H1 (cell line): ENCODE measurements around the gene GPR162. TPM values are rescaled to one million over a fixed set of nuclear protein-coding genes. Genes with fewer than 3 reads are reported as not detected.

ENCODE experiments used
- CTCF ChIA-PET: fragments of 300-600 bp; sonication (Branson Sonifier 250); formaldehyde crosslinking; loops from one replicate; lab custom pipeline; 2021; ENCODE audit not compliant: partially characterized antibody; lab: Charles Lee
- POLR2A ChIA-PET: fragments of 300-600 bp; sonication (Branson Sonifier 250); formaldehyde crosslinking; loops from one replicate; lab custom pipeline; 2021; ENCODE audit warnings: inconsistent platforms; ENCODE audit not compliant: partially characterized antibody; lab: Charles Lee
- DNase-seq, 2 experiments: peaks; one replicate each; pipeline versions ENCODE4 v3.0.0 to v3.0.0-alpha.2; 2010 to 2022; ENCODE audit warnings: low spot score in 2 of 2, low read depth in 1 of 2, mixed read lengths in 1 of 2
- FAIRE-seq: peaks from 2 replicates; lab custom pipeline; 2011; peaks lifted over from hg19 to GRCh38; lab: Jason Lieb, UNC
- H2AFZ ChIP-seq: 2 replicates; pipeline ENCODE4 v1.8.1; 2012; ENCODE audit warnings: low read length, inconsistent platforms
- H2AK5ac ChIP-seq: 2 replicates; pipeline ENCODE4 v1.6.1; 2013; ENCODE audit warnings: low read depth, low read length
- H2BK120ac ChIP-seq: replicated peaks from 2 replicates; pipeline ENCODE3; 2013; ENCODE audit warnings: low read depth, low read length, inconsistent platforms
- H2BK12ac ChIP-seq: 2 replicates; pipeline ENCODE4 v1.6.1; 2013; ENCODE audit warnings: low read depth, low read length
- H2BK15ac ChIP-seq: 2 replicates; pipeline ENCODE4 v1.6.1; 2013; ENCODE audit warnings: low read length
- H2BK20ac ChIP-seq: 2 replicates; pipeline ENCODE4 v1.6.1; 2013; ENCODE audit warnings: low read length
- H2BK5ac ChIP-seq: 2 replicates; pipeline ENCODE4 v1.6.1; 2013; ENCODE audit warnings: low read depth, low read length
- H3K14ac ChIP-seq: 2 replicates; pipeline ENCODE4 v1.6.1; 2013; ENCODE audit warnings: inconsistent platforms; ENCODE audit not compliant: insufficient read length
- H3K18ac ChIP-seq: 2 replicates; pipeline ENCODE4 v1.6.1; 2013; ENCODE audit warnings: low read length; ENCODE audit errors: extremely low read depth
- H3K23ac ChIP-seq: 2 replicates; pipeline ENCODE4 v1.6.1; 2013; ENCODE audit warnings: inconsistent platforms; ENCODE audit not compliant: insufficient read length
- H3K23me2 ChIP-seq: 2 replicates; pipeline ENCODE4 v1.6.1; 2013; ENCODE audit warnings: low read depth, low read length
- H3K27ac ChIP-seq: 2 replicates; pipeline ENCODE4 v1.6.1; 2011; ENCODE audit warnings: low read depth, low read length, inconsistent platforms
- H3K27me3 ChIP-seq, 4 experiments: replicated peaks in 1 of 4; 1 replicate in 1 of 4; 2 replicates in 3 of 4; pipeline versions ENCODE4 v1.6.1 to v1.8.1; 2011 to 2013; ENCODE audit warnings: low read length in 3 of 4, mild to moderate bottlenecking in 3 of 4, inconsistent platforms in 2 of 4, mixed read lengths in 2 of 4, moderate library complexity in 1 of 4; ENCODE audit not compliant: control insufficient read depth in 3 of 4, insufficient read depth in 3 of 4; ENCODE audit errors: extremely low read depth in 1 of 4
- H3K36me3 ChIP-seq, 4 experiments: 2 replicates each; pipeline versions ENCODE4 v1.6.1 to v1.8.1; 2011 to 2013; ENCODE audit warnings: mild to moderate bottlenecking in 4 of 4, low read length in 3 of 4, moderate library complexity in 2 of 4, control low read depth in 1 of 4, inconsistent platforms in 1 of 4; ENCODE audit not compliant: insufficient read depth in 4 of 4, control insufficient read depth in 2 of 4
- H3K4ac ChIP-seq: replicated peaks from 2 replicates; pipeline ENCODE3; 2013; ENCODE audit warnings: low read length, low read depth, mixed read lengths, inconsistent platforms; ENCODE audit not compliant: insufficient read length
- H3K4me1 ChIP-seq, 4 experiments: replicated peaks in 1 of 4; 1 replicate in 1 of 4; 2 replicates in 3 of 4; pipeline versions ENCODE4 v1.6.1 to v1.8.1; 2011 to 2013; ENCODE audit warnings: low read length in 3 of 4, inconsistent platforms in 2 of 4, mixed read lengths in 1 of 4; ENCODE audit not compliant: insufficient read depth in 4 of 4, control insufficient read depth in 3 of 4
- H3K4me2 ChIP-seq, 2 experiments: 2 replicates each; pipeline versions ENCODE4 v1.6.1 to v1.8.1; 2011 to 2013; ENCODE audit warnings: low read depth in 2 of 2, low read length in 2 of 2, control low read depth in 1 of 2, inconsistent platforms in 1 of 2, mild to moderate bottlenecking in 1 of 2; ENCODE audit not compliant: insufficient read depth in 1 of 2
- H3K4me3 ChIP-seq, 4 experiments: fragments of 200-600, 300-600 bp in 1 of 4; sonication (generic), shearing (Covaris generic), sonication (Bioruptor Twin) in 1 of 4; 2 replicates each; pipeline versions ENCODE4 v1.5.1 to v1.8.1; 2011 to 2016; ENCODE audit warnings: low read length in 4 of 4, low read depth in 3 of 4, control low read depth in 2 of 4, inconsistent platforms in 2 of 4, mild to moderate bottlenecking in 2 of 4, mixed read lengths in 1 of 4, moderate library complexity in 1 of 4; ENCODE audit not compliant: insufficient read depth in 2 of 4; ENCODE audit errors: extremely low read depth in 1 of 4
- H3K56ac ChIP-seq: replicated peaks from 2 replicates; pipeline ENCODE3; 2013; ENCODE audit warnings: low read depth, mild to moderate bottlenecking, mixed read lengths, low read length, inconsistent platforms; ENCODE audit not compliant: insufficient read length
- H3K79me1 ChIP-seq: 2 replicates; pipeline ENCODE4 v1.6.1; 2013; ENCODE audit warnings: low read depth, low read length, control low read depth
- H3K79me2 ChIP-seq, 2 experiments: 2 replicates each; pipeline versions ENCODE4 v1.6.1 to v1.8.1; 2012 to 2013; ENCODE audit warnings: low read length in 2 of 2, mild to moderate bottlenecking in 2 of 2, inconsistent platforms in 1 of 2; ENCODE audit not compliant: insufficient read depth in 2 of 2, control insufficient read depth in 1 of 2
- H3K9ac ChIP-seq, 4 experiments: replicated peaks in 1 of 4; 1 replicate in 1 of 4; 2 replicates in 3 of 4; pipeline versions ENCODE4 v1.6.1 to v1.8.1; 2011 to 2013; ENCODE audit warnings: low read depth in 3 of 4, low read length in 3 of 4, control low read depth in 2 of 4, mild to moderate bottlenecking in 2 of 4, moderate library complexity in 2 of 4, inconsistent platforms in 1 of 4; ENCODE audit errors: extremely low read depth in 1 of 4
- H3K9me3 ChIP-seq, 2 experiments: 2 replicates each; pipeline versions ENCODE4 v1.6.1 to v1.8.1; 2012 to 2013; ENCODE audit warnings: mild to moderate bottlenecking in 2 of 2, moderate library complexity in 2 of 2, control low read depth in 1 of 2, inconsistent platforms in 1 of 2, low read depth in 1 of 2, low read length in 1 of 2, mixed read lengths in 1 of 2; ENCODE audit not compliant: insufficient read depth in 2 of 2
- H4K20me1 ChIP-seq, 2 experiments: replicated peaks in 1 of 2; 2 replicates each; pipeline versions ENCODE3 to v1.8.1; 2011 to 2013; ENCODE audit warnings: inconsistent platforms in 2 of 2, low read length in 2 of 2, mild to moderate bottlenecking in 1 of 2; ENCODE audit not compliant: insufficient read depth in 2 of 2, control insufficient read depth in 1 of 2
- H4K5ac ChIP-seq: 2 replicates; pipeline ENCODE4 v1.6.1; 2013; ENCODE audit warnings: low read length, low read depth, mixed read lengths, inconsistent platforms; ENCODE audit not compliant: insufficient read length
- H4K8ac ChIP-seq: 2 replicates; pipeline ENCODE4 v1.8.0; 2013; ENCODE audit warnings: mild to moderate bottlenecking, moderate library complexity, low read length, inconsistent platforms; ENCODE audit not compliant: insufficient read depth; ENCODE audit errors: extremely low read depth
- H4K91ac ChIP-seq: replicated peaks from 2 replicates; pipeline ENCODE3; 2013; ENCODE audit warnings: low read length, mixed read lengths, inconsistent platforms; ENCODE audit not compliant: insufficient read length
- ASH2L ChIP-seq: fragments of 200-600, 300-600 bp; sonication (generic); IDR thresholded peaks from one replicate; pipeline ENCODE4 v1.7.1; 2017; ENCODE audit warnings: low read length
- BRCA1 ChIP-seq: IDR thresholded peaks from 2 replicates; pipeline ENCODE4 v1.6.1; 2012; ENCODE audit warnings: low read depth, low read length, improper control_type of control experiment
- CEBPB ChIP-seq: IDR thresholded peaks from 2 replicates; pipeline ENCODE4 v1.6.1; 2012; ENCODE audit warnings: low read depth, low read length
- CTBP2 ChIP-seq: IDR thresholded peaks from 2 replicates; pipeline ENCODE4 v1.7.0; 2011; ENCODE audit warnings: borderline replicate concordance, mild to moderate bottlenecking, moderate library complexity, mixed read lengths, low read length; ENCODE audit not compliant: insufficient read depth, insufficient read length
- EGR1 ChIP-seq: IDR thresholded peaks from 2 replicates; pipeline ENCODE4 v1.6.1; 2011; ENCODE audit warnings: low read depth, low read length, borderline replicate concordance
- GTF2F1 ChIP-seq: IDR thresholded peaks from 2 replicates; pipeline ENCODE4 v1.6.1; 2012; ENCODE audit warnings: low read depth, low read length, improper control_type of control experiment, borderline replicate concordance
- HDAC2 ChIP-seq, 2 experiments: fragments of 300-600 bp in 1 of 2; sonication (generic) in 1 of 2; IDR thresholded peaks; 2 replicates each; pipeline ENCODE4 v1.6.1; 2011 to 2012; ENCODE audit warnings: low read depth in 2 of 2, low read length in 2 of 2, mild to moderate bottlenecking in 2 of 2, moderate library complexity in 2 of 2, borderline replicate concordance in 1 of 2, inconsistent platforms in 1 of 2
- POLR2A ChIP-seq, 2 experiments: IDR thresholded peaks; 1 replicate in 1 of 2; 2 replicates in 1 of 2; pipeline ENCODE4 v1.6.1; 2011; ENCODE audit warnings: low read depth in 2 of 2, low read length in 2 of 2, mild to moderate bottlenecking in 2 of 2; ENCODE audit errors: control extremely low read depth in 1 of 2
- RBBP5 ChIP-seq: IDR thresholded peaks from 2 replicates; pipeline ENCODE4 v1.7.1; 2012; ENCODE audit warnings: low read depth, mild to moderate bottlenecking, inconsistent platforms, low read length, moderate library complexity, borderline replicate concordance
- WGBS, 2 experiments: shearing (Covaris generic) in 1 of 2; methylation state at CpG; one replicate each; pipeline versions ENCODE4 v1.1.6 to v1.1.7; 2013 to 2015; ENCODE audit warnings: low lambda C conversion rate in 2 of 2, mixed read lengths in 2 of 2, inconsistent platforms in 1 of 2, low coverage in 1 of 2, missing lambda C conversion rate in 1 of 2; ENCODE audit not compliant: insufficient replicate concordance in 2 of 2, insufficient coverage in 1 of 2, insufficient read length in 1 of 2; ENCODE audit errors: extremely low coverage in 1 of 2, missing lambda C conversion rate in 1 of 2; 5-methylcytosine and 5-hydroxymethylcytosine counted together
- polyA plus RNA-seq, 7 experiments: library from polyadenylated mRNA; depleted of rRNA in 3 of 7; stranded (reverse) in 5 of 7; unstranded in 2 of 7; fragments of >200 nt in 5 of 7; fragments of 200-250 nt in 2 of 7; gene quantifications; 1 replicate in 5 of 7; 2 replicates in 1 of 7; 4 replicates in 1 of 7; pipeline versions ENCODE4 v1.2.1 to v1.2.3, GENCODE V29; 2011 to 2013; ENCODE audit warnings: missing spikeins in 2 of 7, mixed read lengths in 2 of 7
- total RNA-seq: library from RNA; stranded (reverse); fragmentation: NEBNext Ultra II Directional; extraction: Animal tissue kit (Norgen Biotek cat#: 25700); gene quantifications from 2 replicates; pipeline ENCODE4 v1.2.1, GENCODE V29; 2021
- TF ChIP-seq, protein P1 (sequence below): IDR thresholded peaks from 2 replicates; pipeline ENCODE4 v1.6.1; 2012; ENCODE audit warnings: inconsistent platforms

The GPR162 gene
- total and polyA plus RNA-seq, 2 of the 8 experiments (the other 6 are each of a cell fraction or from before 2014, with no cell fraction given): 7.3 to 8.8 TPM

DNA sequence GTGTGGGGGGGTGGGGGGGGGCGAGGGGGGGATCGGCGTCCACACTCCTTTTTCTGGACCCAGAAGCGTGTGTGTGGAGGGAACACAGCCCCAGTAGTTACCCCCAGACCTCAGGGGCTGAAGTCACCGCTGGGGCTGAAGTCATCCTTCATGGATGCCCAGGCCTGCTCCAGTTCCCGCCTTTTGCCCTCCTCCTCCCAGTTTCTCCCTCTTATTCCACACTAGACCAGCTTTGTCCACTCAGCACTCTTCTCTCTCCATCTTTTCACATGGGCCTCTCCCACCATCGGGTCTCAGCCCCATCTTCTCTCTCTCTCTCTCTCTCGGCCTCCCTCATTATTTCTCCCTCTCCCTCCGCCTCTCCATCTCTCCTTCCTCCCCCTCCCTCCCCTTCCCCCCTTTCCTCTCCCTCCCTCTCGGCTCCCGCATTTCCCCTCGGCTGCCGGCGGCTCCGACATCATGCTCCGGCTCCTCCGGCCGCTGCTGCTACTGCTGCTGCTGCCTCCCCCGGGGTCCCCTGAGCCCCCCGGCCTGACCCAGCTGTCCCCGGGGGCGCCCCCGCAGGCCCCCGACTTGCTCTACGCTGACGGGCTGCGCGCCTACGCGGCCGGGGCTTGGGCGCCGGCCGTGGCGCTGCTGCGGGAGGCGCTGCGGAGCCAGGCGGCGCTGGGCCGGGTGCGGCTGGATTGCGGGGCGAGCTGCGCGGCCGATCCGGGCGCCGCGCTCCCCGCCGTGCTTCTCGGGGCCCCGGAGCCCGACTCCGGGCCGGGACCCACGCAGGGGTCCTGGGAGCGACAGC, 6.6 kb downstream of the GPR162 start, which contains the start of gene P3H3:
TSS of gene P3H3 (plus strand) at position 426 of the 799 bp plus-strand sequence. CDS start at position 460, 34 bp downstream.
- FAIRE-seq: no peak
- TF ChIP-seq EGR1 (0 out of 2 replicates have a peak, but pooled peaks have one; percentile 3), CTBP2 (peak; percentile 29), BRCA1 (no peak), POLR2A (IDR thresholded peaks at IDR 0.05; ENCODE audit: control extremely low read depth in 1 of 2, low read depth in 2 of 2, low read length in 2 of 2) (peak in 1 of 2 experiments; percentile 30; a peak in 1 of 3 replicates), CEBPB (no peak), HDAC2 (IDR thresholded peaks at IDR 0.05; ENCODE audit: borderline replicate concordance in 1 of 2, low read depth in 2 of 2, low read length in 2 of 2) (no peak; a peak in 1 of 4 replicates), RBBP5 (peak; percentile 21; the same call in 1 of the 2 replicates), GTF2F1 (no peak), ASH2L (peak; percentile 16)
- TF ChIP-seq, protein P1, sequence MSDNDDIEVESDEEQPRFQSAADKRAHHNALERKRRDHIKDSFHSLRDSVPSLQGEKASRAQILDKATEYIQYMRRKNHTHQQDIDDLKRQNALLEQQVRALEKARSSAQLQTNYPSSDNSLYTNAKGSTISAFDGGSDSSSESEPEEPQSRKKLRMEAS: peak; percentile 18; the same call in 1 of the 2 replicates

More for the DNA sequence above, 6.6 kb downstream of the GPR162 start, which contains the start of gene P3H3:
- Histone ChIP-seq H2AK5ac (0 out of 2 replicates have a peak within 1 kb of the TSS, but pooled peaks have one; percentile 1), H2BK120ac (peak within 1 kb of the TSS; percentile 26), H3K4ac (peak within 1 kb of the TSS; percentile 66), H2BK5ac (peak within 1 kb of the TSS; percentile 79; the same call in 1 of the 2 replicates), H3K36me3 (peaks cover 5 to 20% (median 18%) of the 10 kb centered on the region in 4 experiments; a peak in 5 of 8 replicates), H4K5ac (peak within 1 kb of the TSS; percentile 86), H3K14ac (no peak within 1 kb of the TSS), H3K23me2 (peaks cover 17% of the 10 kb centered on the region), H2AFZ (no peak within 1 kb of the TSS), H3K79me2 (peaks cover 0 to 9% of the 10 kb centered on the region in 2 experiments; a peak in 1 of 4 replicates), H2BK20ac (no peak within 1 kb of the TSS), H3K4me2 (peak within 1 kb of the TSS; percentile 77 to 99), H2BK12ac (peak within 1 kb of the TSS; percentile 70; the same call in 1 of the 2 replicates), H3K9ac (peak within 1 kb of the TSS; percentile 66 to 84 (median 80)), H4K20me1 (peaks cover 0 to 7% of the 10 kb centered on the region in 2 experiments), H3K18ac (peak within 1 kb of the TSS; percentile 76), H3K27ac (peak within 1 kb of the TSS; percentile 59; the same call in 1 of the 2 replicates), H4K8ac (peak within 1 kb of the TSS; percentile 66; the same call in 1 of the 2 replicates), H3K4me3 (peak within 1 kb of the TSS; percentile 88 to 94 (median 90)), H3K23ac (no peak within 1 kb of the TSS), H2BK15ac (0 out of 2 replicates have a peak within 1 kb of the TSS, but pooled peaks have one; percentile 72), H3K4me1 (peaks cover 4 to 26% (median 19%) of the 10 kb centered on the region in 4 experiments), H4K91ac (peak within 1 kb of the TSS; percentile 90), H3K79me1 (peaks cover 4% of the 10 kb centered on the region), H3K56ac (peak within 1 kb of the TSS; percentile 84), H3K9me3 (no peaks in the 10 kb centered on the region), H3K27me3 (peaks cover 0 to 9% (median 6%) of the 10 kb centered on the region in 4 experiments; a peak in 5 of 7 replicates)
- POLR2A ChIA-PET: interaction anchor here (0.7 to 27.1 kb wide), 18 partner anchors 9 to 128 kb away, joined by 3 to 388 read pairs (median 4); partner anchors contain the start of genes CDCA3, ENO2, GNB3 and MLF2
- CTCF ChIA-PET: interaction anchor here (0.7 to 23.7 kb wide), 8 partner anchors 19 to 224 kb away, joined by 3 to 532 read pairs (median 4); partner anchors contain the start of genes CD4, CDCA3, GNB3 and LAG3
- DNase-seq: peak in 1 of 2 experiments; percentile 76
- 2% methylated on average over 15 of the region's 60 CpGs; no CpG with 5 or more reads in 1 of the 2 experiments for WGBS, 2 experiments
